GM23338 (cell line): Measurements from ENCODE around the gene GRIN2A. TPM values are rescaled to one million over a fixed set of nuclear protein-coding genes. Genes with fewer than 3 reads are reported as not detected.

Experiments
- ATAC-seq: fragments of 200-7000 bp; cut with Tn5 transposase; 3 replicates; pipeline ENCODE4 v1.9.1; 2020
- DNase-seq: peaks from one replicate; pipeline ENCODE4 v3.0.0-alpha.2; 2015; ENCODE audit warnings: low spot score
- H2AFZ ChIP-seq: fragments of 200-600 bp; sonication (generic); 2 replicates; pipeline ENCODE4 v1.8.0; 2016; ENCODE audit warnings: antibody characterized with exemption, mild to moderate bottlenecking, moderate library complexity
- H3F3A ChIP-seq: fragments of 200-600 bp; sonication (generic); replicated peaks from 2 replicates; pipeline ENCODE4 v1.8.0; 2017; ENCODE audit warnings: antibody characterized with exemption, mixed run types, low read depth
- H3K27ac ChIP-seq: fragments of 200-600 bp; sonication (generic); 2 replicates; pipeline ENCODE4 v1.6.1; 2016; ENCODE audit warnings: low read depth
- H3K27me3 ChIP-seq: fragments of 200-600 bp; sonication (generic); 2 replicates; pipeline ENCODE4 v1.8.0; 2016; ENCODE audit warnings: mild to moderate bottlenecking, mixed run types, moderate library complexity; ENCODE audit not compliant: insufficient read depth
- H3K36me3 ChIP-seq: fragments of 200-600 bp; sonication (generic); 2 replicates; pipeline ENCODE4 v1.8.0; 2016; ENCODE audit warnings: mild to moderate bottlenecking; ENCODE audit not compliant: insufficient read depth
- H3K4me1 ChIP-seq: fragments of 200-600 bp; sonication (generic); 2 replicates; pipeline ENCODE4 v1.8.0; 2016; ENCODE audit warnings: mild to moderate bottlenecking, moderate library complexity; ENCODE audit not compliant: insufficient read depth
- H3K4me2 ChIP-seq: fragments of 200-600 bp; sonication (generic); 2 replicates; pipeline ENCODE4 v1.7.1; 2017; ENCODE audit warnings: mixed run types
- H3K4me3 ChIP-seq: fragments of 200-600 bp; sonication (generic); 2 replicates; pipeline ENCODE4 v1.6.1; 2016; ENCODE audit warnings: mixed run types
- H3K79me2 ChIP-seq: fragments of 200-600 bp; sonication (generic); replicated peaks from 2 replicates; pipeline ENCODE4 v1.8.0; 2017; ENCODE audit warnings: mild to moderate bottlenecking; ENCODE audit not compliant: insufficient read depth
- H3K9me2 ChIP-seq: fragments of 200-600 bp; sonication (generic); 2 replicates; pipeline ENCODE4 v1.8.0; 2017; ENCODE audit not compliant: insufficient read depth
- H4K20me1 ChIP-seq: fragments of 200-600 bp; sonication (generic); replicated peaks from 2 replicates; pipeline ENCODE4 v1.8.0; 2017; ENCODE audit warnings: mild to moderate bottlenecking; ENCODE audit not compliant: insufficient read depth
- H3K27ac Mint-ChIP-seq: 2 replicates; pipeline ENCODE4 v1.8.0; 2020; ENCODE audit warnings: inconsistent platforms, mild to moderate bottlenecking, moderate library complexity, mixed read lengths
- H3K27me3 Mint-ChIP-seq: 3 replicates; pipeline ENCODE4 v1.8.0; 2022; ENCODE audit warnings: low read depth, mild to moderate bottlenecking, moderate library complexity, mixed read lengths, inconsistent platforms; ENCODE audit not compliant: insufficient read depth, poor library complexity
- H3K36me3 Mint-ChIP-seq: 3 replicates; pipeline ENCODE4 v1.8.0; 2021; ENCODE audit warnings: low read depth, mild to moderate bottlenecking, inconsistent platforms, moderate library complexity, mixed read lengths
- H3K4me1 Mint-ChIP-seq: 3 replicates; pipeline ENCODE4 v1.8.0; 2020; ENCODE audit warnings: mild to moderate bottlenecking, inconsistent platforms, mixed read lengths
- H3K4me3 Mint-ChIP-seq: 3 replicates; pipeline ENCODE4 v1.8.0; 2021; ENCODE audit warnings: moderate library complexity, mild to moderate bottlenecking, inconsistent platforms, mixed read lengths
- H3K9me3 Mint-ChIP-seq: 3 replicates; pipeline ENCODE4 v1.8.0; 2020; ENCODE audit warnings: moderate library complexity, mild to moderate bottlenecking, inconsistent platforms, mixed read lengths
- polyA plus RNA-seq: library from polyadenylated mRNA; unstranded; fragments of >200 nt; fragmentation: Nextera tagmentation; extraction: Ambion mirVana; gene quantifications from 2 replicates; pipeline ENCODE4 v1.2.1, GENCODE V29; 2016
- total RNA-seq: library from RNA; depleted of rRNA; stranded (reverse); fragments of >200 nt; shearing (Covaris generic); gene quantifications from 2 replicates; pipeline ENCODE4 v1.2.3, GENCODE V29; 2014
- TF ChIP-seq, protein P1 (sequence below): IDR thresholded peaks from one replicate; pipeline ENCODE4 v1.6.1; 2018; ENCODE audit warnings: antibody characterized with exemption; ENCODE audit not compliant: unreplicated experiment
- TF ChIP-seq, protein P2 (sequence below): fragments of 250-450 bp; sonication (Bioruptor Pico); IDR thresholded peaks from 2 replicates; pipeline ENCODE4 v1.5.0; 2020; ENCODE audit warnings: mild to moderate bottlenecking, moderate library complexity

The GRIN2A gene
- total and polyA plus RNA-seq, 2 experiments from 2014 or later: 0.89 to 5.1 TPM

DNA sequence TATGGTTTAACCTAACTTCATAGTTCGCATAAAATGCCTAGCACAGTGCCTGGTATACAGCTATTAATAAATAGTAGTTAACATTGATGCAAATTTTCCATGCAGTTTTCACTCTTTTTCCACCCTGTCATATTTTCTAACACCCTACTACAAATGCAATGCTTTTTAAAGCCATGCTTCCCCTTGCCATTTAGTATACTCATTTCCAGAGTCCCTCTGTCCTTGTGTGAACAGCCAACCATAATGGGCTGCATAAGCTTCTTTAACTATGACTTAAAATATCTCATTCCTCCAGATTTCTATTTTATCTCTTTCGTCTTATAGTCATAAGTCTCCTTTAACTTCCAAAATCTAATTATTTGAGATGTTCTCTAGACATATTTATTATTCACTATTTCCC lies 284.1 kb downstream of the GRIN2A start:
- Mint-ChIP-seq H3K27ac (no peak overlapping the region), H3K4me1 (peaks cover 6% of the 10 kb centered on the region; the same call in 2 of the 3 replicates), H3K4me3 (no peak overlapping the region), H3K27me3 (no peaks in the 10 kb centered on the region), H3K36me3 (no peaks in the 10 kb centered on the region), H3K9me3 (no peaks in the 10 kb centered on the region)
- H3K27me3 ChIP-seq: no peaks in the 10 kb centered on the region
- no peaks in the 10 kb centered on the region for H3F3A ChIP-seq
- no peaks in the 10 kb centered on the region for H3K36me3 ChIP-seq
- no peak for ATAC-seq
- H3K4me1 ChIP-seq: no peaks in the 10 kb centered on the region
- H3K79me2 ChIP-seq: no peaks in the 10 kb centered on the region
- H3K27ac ChIP-seq: no peak overlapping the region
- H3K4me2 ChIP-seq: no peak overlapping the region
- no peak overlapping the region for H3K4me3 ChIP-seq
- H4K20me1 ChIP-seq: no peaks in the 10 kb centered on the region
- no peaks in the 10 kb centered on the region for H3K9me2 ChIP-seq
- no peak for DNase-seq
- H2AFZ ChIP-seq: no peak overlapping the region
- TF ChIP-seq, protein P1, sequence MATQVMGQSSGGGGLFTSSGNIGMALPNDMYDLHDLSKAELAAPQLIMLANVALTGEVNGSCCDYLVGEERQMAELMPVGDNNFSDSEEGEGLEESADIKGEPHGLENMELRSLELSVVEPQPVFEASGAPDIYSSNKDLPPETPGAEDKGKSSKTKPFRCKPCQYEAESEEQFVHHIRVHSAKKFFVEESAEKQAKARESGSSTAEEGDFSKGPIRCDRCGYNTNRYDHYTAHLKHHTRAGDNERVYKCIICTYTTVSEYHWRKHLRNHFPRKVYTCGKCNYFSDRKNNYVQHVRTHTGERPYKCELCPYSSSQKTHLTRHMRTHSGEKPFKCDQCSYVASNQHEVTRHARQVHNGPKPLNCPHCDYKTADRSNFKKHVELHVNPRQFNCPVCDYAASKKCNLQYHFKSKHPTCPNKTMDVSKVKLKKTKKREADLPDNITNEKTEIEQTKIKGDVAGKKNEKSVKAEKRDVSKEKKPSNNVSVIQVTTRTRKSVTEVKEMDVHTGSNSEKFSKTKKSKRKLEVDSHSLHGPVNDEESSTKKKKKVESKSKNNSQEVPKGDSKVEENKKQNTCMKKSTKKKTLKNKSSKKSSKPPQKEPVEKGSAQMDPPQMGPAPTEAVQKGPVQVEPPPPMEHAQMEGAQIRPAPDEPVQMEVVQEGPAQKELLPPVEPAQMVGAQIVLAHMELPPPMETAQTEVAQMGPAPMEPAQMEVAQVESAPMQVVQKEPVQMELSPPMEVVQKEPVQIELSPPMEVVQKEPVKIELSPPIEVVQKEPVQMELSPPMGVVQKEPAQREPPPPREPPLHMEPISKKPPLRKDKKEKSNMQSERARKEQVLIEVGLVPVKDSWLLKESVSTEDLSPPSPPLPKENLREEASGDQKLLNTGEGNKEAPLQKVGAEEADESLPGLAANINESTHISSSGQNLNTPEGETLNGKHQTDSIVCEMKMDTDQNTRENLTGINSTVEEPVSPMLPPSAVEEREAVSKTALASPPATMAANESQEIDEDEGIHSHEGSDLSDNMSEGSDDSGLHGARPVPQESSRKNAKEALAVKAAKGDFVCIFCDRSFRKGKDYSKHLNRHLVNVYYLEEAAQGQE: no peak
- TF ChIP-seq, protein P2, sequence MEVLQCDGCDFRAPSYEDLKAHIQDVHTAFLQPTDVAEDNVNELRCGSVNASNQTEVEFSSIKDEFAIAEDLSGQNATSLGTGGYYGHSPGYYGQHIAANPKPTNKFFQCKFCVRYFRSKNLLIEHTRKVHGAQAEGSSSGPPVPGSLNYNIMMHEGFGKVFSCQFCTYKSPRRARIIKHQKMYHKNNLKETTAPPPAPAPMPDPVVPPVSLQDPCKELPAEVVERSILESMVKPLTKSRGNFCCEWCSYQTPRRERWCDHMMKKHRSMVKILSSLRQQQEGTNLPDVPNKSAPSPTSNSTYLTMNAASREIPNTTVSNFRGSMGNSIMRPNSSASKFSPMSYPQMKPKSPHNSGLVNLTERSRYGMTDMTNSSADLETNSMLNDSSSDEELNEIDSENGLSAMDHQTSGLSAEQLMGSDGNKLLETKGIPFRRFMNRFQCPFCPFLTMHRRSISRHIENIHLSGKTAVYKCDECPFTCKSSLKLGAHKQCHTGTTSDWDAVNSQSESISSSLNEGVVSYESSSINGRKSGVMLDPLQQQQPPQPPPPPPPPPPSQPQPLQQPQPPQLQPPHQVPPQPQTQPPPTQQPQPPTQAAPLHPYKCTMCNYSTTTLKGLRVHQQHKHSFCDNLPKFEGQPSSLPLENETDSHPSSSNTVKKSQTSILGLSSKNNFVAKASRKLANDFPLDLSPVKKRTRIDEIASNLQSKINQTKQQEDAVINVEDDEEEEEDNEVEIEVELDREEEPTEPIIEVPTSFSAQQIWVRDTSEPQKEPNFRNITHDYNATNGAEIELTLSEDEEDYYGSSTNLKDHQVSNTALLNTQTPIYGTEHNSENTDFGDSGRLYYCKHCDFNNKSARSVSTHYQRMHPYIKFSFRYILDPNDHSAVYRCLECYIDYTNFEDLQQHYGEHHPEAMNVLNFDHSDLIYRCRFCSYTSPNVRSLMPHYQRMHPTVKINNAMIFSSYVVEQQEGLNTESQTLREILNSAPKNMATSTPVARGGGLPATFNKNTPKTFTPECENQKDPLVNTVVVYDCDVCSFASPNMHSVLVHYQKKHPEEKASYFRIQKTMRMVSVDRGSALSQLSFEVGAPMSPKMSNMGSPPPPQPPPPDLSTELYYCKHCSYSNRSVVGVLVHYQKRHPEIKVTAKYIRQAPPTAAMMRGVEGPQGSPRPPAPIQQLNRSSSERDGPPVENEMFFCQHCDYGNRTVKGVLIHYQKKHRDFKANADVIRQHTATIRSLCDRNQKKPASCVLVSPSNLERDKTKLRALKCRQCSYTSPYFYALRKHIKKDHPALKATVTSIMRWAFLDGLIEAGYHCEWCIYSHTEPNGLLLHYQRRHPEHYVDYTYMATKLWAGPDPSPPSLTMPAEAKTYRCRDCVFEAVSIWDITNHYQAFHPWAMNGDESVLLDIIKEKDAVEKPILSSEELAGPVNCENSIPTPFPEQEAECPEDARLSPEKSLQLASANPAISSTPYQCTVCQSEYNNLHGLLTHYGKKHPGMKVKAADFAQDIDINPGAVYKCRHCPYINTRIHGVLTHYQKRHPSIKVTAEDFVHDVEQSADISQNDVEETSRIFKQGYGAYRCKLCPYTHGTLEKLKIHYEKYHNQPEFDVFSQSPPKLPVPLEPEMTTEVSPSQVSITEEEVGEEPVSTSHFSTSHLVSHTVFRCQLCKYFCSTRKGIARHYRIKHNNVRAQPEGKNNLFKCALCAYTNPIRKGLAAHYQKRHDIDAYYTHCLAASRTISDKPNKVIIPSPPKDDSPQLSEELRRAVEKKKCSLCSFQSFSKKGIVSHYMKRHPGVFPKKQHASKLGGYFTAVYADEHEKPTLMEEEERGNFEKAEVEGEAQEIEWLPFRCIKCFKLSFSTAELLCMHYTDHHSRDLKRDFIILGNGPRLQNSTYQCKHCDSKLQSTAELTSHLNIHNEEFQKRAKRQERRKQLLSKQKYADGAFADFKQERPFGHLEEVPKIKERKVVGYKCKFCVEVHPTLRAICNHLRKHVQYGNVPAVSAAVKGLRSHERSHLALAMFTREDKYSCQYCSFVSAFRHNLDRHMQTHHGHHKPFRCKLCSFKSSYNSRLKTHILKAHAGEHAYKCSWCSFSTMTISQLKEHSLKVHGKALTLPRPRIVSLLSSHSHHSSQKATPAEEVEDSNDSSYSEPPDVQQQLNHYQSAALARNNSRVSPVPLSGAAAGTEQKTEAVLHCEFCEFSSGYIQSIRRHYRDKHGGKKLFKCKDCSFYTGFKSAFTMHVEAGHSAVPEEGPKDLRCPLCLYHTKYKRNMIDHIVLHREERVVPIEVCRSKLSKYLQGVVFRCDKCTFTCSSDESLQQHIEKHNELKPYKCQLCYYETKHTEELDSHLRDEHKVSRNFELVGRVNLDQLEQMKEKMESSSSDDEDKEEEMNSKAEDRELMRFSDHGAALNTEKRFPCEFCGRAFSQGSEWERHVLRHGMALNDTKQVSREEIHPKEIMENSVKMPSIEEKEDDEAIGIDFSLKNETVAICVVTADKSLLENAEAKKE (CRISPR knock-in tag): no peak
